ENCODE measurements around the gene HNRNPUL2.

The HNRNPUL2 gene

DNA sequence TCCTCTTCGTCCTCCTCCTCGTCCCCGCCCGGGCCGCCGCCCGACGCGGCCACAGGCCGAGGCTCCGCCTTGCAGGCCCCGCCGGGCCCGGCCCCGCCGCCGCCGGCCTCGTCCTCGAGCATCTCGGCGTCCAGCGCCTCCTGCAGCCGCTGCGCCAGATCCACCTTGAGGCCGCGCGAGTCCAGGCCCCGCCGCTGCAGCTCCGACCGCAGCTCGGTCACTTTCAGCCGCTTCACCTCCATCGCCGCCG, 417 bp downstream of the HNRNPUL2 start:
- DNase-seq (ENCODE audit: low spot score): no peak

DNA sequence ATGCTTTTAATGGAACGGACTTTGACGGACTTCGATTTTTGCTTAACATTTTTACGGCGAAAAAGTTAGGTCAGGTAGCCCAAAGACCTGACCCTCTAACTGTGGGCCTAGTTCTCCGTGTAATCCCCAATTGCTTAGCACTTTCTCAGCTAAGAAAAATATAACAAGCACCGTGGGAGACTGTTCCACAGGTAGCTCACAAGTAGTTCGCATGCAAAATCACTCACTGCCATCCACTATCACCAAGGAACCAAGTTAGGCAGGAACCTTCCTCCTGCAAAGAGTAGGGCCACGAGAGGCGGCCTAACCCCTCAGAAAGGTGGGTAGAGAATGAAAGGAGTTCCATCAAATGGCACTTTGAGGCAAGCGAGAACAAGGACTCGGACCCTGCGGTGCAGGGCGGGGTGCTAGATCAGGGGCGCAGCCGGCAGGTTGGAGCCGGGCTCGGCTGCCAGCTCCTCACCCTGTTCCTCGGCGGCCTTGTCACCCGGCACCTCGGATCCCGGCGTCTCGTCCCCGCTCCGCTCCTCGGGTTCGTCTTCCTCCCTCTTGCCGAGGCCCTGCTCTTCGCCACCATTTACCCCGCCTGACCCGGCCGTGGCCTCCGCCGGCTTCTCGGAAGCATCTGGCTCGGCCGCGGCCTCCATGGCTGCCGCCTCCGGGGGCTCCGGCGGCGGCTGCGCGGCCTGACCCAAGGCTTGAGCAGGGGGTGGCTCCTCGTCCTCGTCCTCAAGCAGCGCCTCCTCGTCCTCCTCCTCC, 922 bp downstream of the HNRNPUL2 start:
- DNase-seq (ENCODE audit: low spot score): no peak

DNA sequence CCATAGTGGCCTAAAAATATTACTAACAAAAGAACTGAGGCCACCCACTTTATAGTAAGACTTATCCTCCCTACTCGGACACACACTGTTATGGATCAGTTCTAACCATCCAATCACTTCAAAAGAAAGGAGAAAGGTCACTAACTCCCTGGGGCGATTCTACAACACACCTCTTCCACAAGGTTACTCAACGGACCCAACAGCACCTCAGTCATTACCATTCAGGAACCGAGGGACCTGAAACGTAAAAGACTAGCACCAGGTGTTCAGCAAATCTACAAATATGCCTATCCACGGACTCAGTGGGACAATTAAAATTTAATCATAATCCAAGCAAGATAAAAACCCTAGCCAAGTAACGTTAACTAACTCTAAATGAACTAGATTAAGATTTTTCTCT, 1.6 kb downstream of the HNRNPUL2 start:
- DNase-seq (ENCODE audit: low spot score): no peak

DNA sequence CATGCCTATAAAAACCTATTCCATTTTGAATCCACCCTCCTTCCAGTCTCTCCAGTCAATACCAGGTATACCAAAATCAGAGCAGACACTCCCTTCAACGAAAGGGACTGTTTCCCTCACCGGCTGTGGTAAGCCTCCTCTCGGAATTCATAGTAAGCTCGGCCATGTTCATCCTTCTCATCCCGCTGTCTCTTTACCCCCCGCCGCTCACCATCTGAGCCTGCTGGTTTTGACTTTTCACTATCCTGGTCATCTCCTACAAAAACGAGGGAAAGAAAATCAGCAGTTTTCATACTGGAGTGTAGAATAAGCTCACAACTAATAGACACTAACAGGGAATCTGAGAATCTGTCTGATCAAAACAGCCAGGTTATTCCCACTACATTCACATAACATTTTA, 3.1 kb downstream of the HNRNPUL2 start:
- no peak for DNase-seq (ENCODE audit: low spot score)

DNA sequence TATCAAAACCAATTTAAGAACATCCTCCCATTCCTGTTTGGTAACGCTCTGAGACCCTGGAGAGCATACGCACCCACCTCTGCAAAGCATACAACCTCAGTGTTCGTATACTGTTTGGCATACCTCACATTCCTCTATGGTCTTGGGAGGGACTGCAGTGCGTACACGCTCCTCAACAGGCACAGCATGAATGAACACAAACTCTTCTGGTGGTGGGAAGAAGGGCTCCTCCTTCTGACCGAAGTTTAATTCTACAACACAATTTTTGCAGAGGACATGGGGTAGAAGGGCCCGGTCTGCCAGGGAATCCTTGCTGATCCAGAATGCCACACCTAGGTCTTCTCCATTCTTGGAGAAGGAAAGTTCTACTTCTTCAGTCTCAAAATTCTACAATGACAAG, 5.3 kb downstream of the HNRNPUL2 start:
- no peak for DNase-seq (ENCODE audit: low spot score)

DNA sequence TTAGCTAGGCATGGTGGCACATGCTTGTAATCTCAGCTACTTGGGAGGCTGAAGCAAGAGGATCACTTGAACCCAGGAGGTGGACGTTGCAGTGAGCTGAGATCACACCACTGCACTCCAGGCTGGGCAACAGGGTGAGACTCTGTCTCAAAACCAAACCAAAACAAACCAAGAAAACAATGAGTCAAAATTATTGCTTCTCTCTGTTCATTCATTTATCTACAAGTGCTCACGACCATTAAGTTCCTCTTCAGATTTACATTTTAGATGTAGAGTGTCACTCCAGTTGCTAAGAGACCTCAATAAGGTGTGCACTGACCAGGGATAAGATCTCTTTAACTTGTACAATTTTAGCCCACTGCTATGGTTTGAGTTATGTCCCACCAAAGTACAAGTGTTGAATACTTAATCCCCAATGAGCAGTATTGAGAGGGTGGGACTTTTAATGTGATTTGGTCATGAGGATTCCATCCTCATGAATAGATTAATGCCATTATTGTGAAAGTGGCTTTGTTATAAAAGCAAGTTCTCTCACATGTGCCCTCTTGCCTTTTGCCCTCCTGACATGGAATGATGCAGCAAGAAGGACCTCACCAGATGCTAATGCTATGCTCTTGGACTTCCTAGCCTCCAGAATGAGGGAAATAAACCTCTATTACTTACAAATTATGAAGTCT, 7.8 kb downstream of the HNRNPUL2 start:
- DNase-seq (ENCODE audit: low spot score): no peak

DNA sequence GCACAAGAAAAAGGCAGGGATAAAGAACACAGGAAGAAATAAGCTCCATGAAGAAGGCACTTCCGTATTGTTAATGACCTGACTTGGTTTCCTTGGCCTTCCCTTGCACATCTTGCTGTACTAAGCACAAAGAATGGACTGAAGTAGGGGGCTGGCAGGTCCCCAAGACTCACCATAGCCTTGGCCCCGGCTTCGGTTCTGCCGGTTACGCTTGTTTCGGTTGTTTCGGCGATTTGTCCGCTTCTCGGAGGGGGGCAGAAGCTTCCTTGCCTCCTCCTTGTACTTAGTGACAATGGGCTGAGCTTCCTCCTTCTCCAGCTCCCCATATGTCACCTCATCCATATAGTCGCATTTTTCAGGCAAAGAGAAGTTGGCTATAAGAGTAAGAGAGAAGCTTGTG, 10.4 kb downstream of the HNRNPUL2 start:
- no peak for DNase-seq (ENCODE audit: low spot score)

DNA sequence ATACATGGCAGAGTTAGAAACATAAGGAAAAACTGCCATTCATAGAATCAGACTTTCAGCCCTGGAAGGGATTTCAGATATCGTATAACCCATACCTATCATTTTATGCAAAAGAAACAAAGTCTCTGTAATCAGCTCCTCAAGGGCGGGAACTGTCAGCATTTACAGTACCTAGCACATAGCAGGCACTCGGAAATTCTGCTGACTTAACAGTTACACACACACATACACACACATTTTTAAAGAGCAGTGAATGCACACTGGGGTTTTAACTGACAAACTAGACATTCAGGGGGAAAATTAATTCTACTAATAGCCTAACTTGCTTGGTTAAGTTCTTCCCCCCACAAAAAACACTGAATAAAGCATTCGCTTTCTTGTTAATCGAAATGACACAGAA, 11.1 kb downstream of the HNRNPUL2 start:
- no peak for DNase-seq (ENCODE audit: low spot score)

DNA sequence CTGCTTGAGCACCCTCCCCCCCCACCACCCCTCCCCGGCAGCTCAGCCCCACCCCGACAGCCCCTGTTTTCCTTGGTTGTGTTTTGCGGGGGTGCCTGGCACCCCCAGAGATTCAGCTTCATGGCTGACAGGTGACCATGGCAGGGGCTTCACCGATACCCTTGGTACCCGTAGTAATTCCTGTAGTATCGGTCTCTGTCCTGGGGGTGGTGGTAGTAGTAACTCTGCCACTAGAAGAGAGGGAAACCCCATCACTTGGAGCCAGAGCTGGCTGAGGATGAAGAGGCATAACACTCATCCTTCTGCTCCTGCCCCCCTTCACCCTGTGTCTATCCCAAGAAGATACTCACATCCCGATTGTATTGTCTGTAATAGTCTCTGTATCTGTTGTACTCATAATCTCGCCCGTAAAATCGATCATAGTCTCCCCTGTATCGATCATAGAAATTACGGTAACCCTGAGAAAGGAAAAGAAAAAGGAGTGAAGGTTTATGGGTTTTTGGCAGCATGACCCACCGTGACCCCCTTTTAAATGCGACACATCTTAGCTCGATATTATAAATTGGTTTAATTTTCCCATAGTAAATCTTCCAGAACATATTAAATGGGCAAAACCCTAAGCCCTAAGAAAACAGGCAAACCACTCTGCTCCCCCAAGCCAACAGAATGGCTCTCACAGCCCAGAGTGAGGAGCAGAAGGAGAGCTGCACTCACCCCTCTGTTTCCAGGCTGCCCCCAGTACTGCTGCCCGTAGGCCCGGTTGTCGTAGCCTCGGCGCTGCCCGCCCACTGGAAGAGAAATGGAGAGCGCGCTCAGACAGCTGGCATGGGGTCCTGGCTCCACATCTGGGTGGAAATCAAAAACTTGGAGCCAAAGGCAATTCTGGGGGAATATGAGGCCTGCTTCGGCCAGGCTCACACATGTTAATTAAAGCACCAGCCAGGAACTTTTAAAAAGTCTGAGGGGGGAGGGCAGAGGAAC, 11.8 kb downstream of the HNRNPUL2 start:
- DNase-seq (ENCODE audit: low spot score): no peak

DNA sequence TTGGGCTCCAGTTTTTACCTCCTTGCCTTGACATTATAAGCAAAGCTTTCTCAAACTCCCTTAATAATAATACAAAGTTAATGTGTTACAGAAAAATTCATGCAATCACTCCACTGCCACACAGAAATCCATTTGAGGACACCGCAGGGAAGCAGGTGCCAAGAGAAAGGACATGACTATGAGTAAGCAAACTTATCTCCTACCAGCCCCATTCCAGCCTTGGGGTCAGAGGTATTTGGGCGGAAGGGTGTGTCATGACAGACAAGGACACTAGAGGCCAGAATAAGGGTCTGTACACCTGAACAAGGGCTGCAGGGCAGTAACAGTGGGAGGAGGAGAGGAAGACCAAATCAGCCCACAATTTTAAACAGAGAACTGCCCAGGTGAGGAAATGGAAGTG, 13.9 kb downstream of the HNRNPUL2 start:
- no peak for DNase-seq (ENCODE audit: low spot score)

DNA sequence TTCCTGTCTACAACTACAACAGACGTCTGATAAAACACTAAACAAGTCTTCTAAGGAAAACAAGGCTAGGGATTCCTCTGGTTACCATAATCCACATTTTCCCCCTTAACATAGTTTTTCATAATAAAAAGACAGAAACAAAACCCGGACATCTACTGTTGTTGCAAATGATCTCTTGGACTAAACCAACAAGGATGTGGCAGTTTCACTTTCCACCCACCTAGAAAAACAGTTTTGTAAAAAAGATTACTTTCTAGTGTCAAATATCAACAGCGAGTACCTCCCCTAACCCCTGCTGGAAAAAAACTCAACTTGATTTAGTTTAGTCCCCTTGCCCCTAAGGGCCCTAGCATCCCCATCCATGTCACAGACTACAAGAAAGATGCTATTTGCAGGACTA, 14.4 kb downstream of the HNRNPUL2 start:
- DNase-seq (ENCODE audit: low spot score): no peak

DNA sequence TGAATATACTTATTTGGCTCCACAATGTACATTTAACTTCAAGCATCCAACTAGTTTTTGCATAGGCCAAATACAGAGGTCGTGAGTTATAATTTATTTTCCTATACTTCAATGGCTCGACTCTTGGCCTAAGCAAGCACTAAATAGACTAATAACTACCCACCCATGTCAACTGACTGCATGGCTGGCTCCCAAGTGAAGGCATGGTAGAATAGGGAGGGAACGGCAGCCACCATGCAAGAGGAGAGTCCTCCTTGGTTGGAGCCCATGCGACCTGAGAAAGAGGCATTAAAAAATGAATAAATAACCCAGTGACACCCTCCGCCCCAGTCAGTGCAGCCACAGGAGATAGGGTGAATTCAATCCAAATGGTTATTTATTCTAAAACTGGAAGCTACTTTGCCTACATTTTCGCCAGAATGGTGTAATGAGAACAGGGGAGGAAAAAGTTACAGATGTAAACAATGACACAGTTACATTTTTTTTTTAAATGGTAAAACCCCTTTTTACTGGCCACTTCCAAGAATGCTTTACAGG, 14.9 kb downstream of the HNRNPUL2 start:
- no peak for DNase-seq (ENCODE audit: low spot score)

DNA sequence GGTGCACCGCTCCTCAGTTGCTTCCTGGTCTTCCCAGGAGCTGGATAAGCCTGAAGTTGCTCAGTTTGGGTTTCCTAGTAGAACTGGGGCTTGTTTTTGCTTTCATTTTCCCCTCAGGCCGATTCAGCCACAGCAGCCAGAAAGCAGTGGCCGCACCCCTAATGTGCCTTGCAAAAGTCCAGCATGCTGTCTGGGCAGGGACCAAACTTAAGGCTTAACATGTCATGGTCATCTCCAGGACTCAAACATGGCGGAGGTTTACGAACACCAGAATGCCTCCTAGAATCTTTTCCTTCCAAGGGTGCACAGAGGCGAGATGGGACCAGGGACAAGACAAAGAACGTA, 17.3 kb downstream of the HNRNPUL2 start:
- DNase-seq (ENCODE audit: low spot score): no peak

DNA sequence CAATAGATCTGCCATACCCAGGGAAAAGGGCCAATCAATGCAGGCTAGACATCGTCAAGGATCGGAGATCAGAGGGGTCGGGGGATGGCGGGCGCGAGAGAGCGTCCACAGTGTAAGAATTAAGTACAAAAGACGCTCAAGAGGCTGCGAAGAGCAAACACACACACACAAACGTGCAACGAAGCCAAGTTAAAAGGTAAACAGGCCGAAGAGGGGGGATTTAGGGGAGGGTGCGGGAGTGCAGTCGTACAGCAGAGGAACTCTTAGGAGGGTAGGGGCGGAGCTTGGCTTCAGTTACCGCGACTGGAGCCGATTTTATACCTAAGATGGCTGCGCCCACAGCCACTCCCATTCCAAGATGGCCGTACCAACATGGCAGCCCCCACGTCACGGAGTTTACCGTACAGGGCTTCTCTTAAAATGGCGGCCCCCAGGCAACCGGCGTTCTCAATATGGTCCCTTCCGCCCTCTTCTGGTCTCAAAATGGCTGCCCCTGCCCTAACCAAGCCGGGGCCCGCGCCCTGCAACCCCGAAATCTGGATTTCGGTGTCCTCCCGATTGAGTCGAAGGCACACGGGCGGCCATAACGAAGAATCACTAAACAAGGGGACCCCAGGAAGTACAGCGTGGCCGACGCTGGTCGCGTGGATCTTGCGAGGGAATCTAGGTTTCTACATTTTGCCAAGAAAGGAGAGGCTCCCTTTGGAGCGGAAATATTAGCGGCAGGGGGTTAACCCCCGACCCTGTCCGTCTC, 17.8 kb downstream of the HNRNPUL2 start:
- peak; percentile 81 for DNase-seq (ENCODE audit: low spot score)

DNA sequence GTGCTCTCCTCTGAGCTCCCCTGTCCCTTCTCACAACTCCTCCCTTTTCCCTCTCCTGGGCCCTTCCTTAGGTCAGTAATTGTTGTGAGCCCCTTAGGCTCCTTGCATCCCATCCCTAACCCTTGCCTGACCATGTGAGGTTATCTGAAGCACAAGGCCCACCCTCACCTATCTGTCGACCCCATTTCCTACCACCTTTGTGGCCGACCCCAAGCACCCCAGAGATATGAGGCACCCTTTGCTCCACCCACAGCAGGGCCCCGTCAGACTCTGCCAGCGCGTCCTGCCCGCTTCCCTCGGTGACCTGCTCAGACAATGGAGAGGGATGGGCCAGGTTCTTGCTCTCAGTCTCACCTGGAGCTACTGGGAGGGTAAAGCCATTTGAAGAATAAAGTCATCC, 18.5 kb downstream of the HNRNPUL2 start:
- no peak for DNase-seq (ENCODE audit: low spot score)

DNA sequence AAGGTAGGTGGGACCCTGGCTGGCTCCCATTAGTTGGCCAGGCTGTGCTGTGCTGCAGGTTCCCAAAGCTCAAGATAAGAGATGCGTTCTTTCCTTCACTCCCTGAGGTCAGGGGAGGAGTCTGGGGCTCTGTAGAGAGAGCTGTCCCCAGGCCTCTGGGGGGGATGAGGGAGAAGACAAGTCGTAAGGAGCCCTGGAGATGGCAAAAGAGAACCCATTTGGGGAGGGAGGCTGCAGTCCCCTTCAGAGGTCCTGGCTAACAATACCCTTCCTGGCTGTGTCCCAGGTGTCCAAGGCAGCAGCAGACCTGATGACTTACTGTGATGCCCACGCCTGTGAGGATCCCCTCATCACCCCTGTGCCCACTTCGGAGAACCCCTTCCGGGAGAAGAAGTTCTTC, 18.9 kb downstream of the HNRNPUL2 start:
- no peak for DNase-seq (ENCODE audit: low spot score)

DNA sequence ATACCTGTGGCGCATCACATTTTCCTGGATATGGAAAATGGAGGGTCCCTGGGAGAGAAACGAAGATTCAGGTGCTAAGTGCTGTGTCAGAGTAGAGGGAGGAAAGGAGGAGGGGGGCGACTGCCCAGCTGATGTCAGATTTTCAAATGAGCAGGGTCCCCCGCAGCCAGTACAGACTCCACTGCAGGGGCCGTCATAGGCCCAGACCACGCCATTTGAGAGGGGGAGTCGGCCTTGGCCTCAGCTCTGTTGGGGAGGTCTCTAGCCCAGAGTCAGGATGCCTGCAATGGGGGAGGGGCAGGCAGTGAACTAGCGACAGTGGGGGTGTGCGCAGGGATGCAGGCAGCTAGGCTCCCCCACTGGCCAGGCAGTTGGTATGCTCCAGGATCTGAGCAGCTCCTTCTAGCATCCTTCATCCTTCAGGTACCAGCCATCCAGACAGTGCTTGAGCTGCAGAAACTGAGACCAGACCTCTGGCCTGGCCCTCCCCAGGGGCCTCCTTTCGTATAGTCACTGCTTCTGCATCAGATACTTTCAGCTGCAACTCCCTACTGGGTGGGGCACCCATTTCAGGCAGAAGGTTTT, 19.9 kb downstream of the HNRNPUL2 start, which contains the start of the genes BSCL2 and GNG3:
BSCL2 (minus strand) TSS at position 148 of the 585 bp plus-strand sequence. CDS start 229 bp downstream, outside the sequence.
GNG3 (plus strand) TSS at position 400 of the 585 bp plus-strand sequence. CDS start 620 bp downstream, outside the sequence.
- DNase-seq (ENCODE audit: low spot score): peak; percentile 73

DNA sequence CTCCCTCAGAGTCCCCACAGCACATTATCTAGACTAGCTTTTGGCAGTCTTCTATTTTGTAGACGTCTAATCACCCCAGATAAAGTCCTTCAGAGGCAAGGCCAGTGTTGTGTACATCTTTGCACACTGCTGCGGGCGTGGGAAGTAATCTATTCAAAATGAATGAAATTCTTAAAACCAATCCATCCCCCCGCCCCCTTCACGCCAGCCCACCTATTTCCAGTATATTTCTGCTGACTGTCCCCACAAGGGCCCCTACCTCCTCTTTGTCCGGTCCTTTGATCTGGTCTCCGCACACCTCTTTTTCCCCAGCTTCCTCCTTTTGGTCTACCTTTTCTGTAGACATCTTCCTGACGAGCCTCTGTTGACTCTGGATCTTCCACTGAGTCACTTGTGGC, 20.4 kb downstream of the HNRNPUL2 start:
- DNase-seq (ENCODE audit: low spot score): no peak

DNA sequence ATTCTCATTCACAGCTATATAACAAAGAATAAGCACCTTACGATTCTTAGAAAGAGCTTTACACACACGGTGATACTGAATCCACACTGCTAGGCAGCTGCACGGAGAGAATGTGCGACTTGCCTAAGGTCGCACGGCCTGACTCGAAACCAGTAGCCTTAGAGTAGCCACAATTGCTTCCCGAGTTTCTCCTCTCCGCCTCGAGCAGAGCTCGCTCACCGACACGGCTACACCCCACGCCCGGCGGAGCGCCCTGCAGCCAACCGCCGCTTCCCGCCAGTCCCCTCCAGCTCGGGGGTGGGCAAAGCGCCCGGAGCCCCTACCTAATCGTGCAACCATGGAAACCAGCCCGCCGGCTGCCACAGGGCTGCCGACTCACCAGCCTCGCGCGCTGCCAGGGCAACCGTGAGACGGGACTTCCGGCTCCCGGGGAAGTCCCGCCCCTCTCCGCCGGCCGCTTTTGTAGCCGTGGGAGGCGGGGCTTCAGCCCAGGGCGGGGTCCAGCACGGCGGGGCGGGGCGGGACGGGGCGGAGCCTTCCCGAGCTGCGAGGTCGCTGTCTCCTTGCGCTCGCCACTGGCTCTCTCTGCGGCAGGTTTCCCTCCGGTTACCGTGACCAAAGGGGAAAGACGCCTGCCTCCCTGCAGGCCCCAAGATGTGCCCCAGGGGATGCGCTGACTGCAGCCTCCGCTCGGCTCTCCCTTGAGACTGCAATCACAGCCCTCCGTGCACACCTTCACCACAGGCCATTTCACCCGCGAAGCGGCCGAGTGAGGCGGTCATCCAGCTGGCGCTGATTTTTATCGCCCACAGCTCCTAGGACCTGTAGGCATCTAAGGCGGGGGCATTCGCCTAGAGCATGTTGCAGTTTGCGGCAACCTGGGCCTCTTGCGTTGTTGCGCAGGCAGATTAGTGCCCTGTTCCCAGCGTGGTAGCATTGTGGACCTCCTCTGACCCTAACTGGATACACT, 21.1 kb downstream of the HNRNPUL2 start:
- DNase-seq (ENCODE audit: low spot score): peak; percentile 95

DNA sequence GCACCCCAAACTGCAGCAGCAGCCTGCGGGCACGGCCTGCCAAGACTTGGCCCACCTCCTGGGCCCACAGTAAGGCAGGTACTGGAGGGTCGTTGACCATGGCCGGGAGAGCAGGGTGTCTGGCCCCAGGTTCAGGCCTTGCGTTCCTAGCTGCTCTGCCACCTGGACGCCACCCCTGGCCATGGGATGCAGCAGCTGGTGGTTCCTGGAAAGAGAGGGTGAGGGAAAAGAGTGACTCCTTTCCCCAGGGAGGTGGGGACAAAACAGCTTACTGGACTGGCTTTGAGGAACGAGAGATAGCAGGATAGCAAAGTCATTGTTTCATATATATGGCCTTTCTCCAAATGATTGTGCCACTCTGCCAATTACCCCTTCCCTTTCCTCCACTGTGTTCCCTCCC, 21.8 kb downstream of the HNRNPUL2 start:
- no peak for DNase-seq (ENCODE audit: low spot score)

Measured in iPS-NIHi11 (cell line).